ENCODE data around the gene EXOC6B.

EXOC6B gene

GRCh38 chr2:72156872-72157271 lies 669.0 kb downstream of the EXOC6B start:
- TF ChIP-seq REST (IDR thresholded peaks at IDR 0.05; ENCODE audit: low read depth) (no peak), FOXM1 (IDR thresholded peaks at IDR 0.05; ENCODE audit: borderline replicate concordance, low read depth) (no peak), MAX (IDR thresholded peaks at IDR 0.05) (no peak), NFIC (IDR thresholded peaks at IDR 0.05) (no peak), TCF12 (IDR thresholded peaks at IDR 0.05; ENCODE audit: low read depth) (no peak), ZBTB7A (IDR thresholded peaks at IDR 0.05; ENCODE audit: low read depth) (no peak), EP300 (IDR thresholded peaks at IDR 0.05; ENCODE audit: borderline replicate concordance) (no peak)

- TF ChIP-seq RAD21 (IDR thresholded peaks at IDR 0.05; ENCODE audit: low read depth) (no peak), ZBTB7A (IDR thresholded peaks at IDR 0.05; ENCODE audit: low read depth) (no peak), EGR1 (IDR thresholded peaks at IDR 0.05) (no peak), FOXM1 (IDR thresholded peaks at IDR 0.05; ENCODE audit: borderline replicate concordance, low read depth) (no peak), YY1 (IDR thresholded peaks at IDR 0.05; ENCODE audit: low read depth) (no peak), USF1 (IDR thresholded peaks at IDR 0.05) (no peak), EP300 (IDR thresholded peaks at IDR 0.05; ENCODE audit: borderline replicate concordance) (no peak), REST (IDR thresholded peaks at IDR 0.05; ENCODE audit: low read depth) (no peak), CREB1 (IDR thresholded peaks at IDR 0.05; ENCODE audit: low read depth) (no peak), NFIC (IDR thresholded peaks at IDR 0.05) (no peak), MAX (IDR thresholded peaks at IDR 0.05) (no peak), TCF12 (IDR thresholded peaks at IDR 0.05; ENCODE audit: low read depth) (no peak), TAF1 (IDR thresholded peaks at IDR 0.05; ENCODE audit: low read depth) (no peak), CEBPB (IDR thresholded peaks at IDR 0.05) (no peak), TEAD4 (IDR thresholded peaks at IDR 0.05) (no peak)
Measured at GRCh38 chr2:72155737-72156136, 670.1 kb downstream of the EXOC6B start.

- TF ChIP-seq ZBTB7A (IDR thresholded peaks at IDR 0.05; ENCODE audit: low read depth): no peak
- no peak for TF ChIP-seq FOXM1 (IDR thresholded peaks at IDR 0.05; ENCODE audit: borderline replicate concordance, low read depth)
- no peak for TF ChIP-seq USF1 (IDR thresholded peaks at IDR 0.05)
- no peak for TF ChIP-seq MAX (IDR thresholded peaks at IDR 0.05)
- no peak for TF ChIP-seq EP300 (IDR thresholded peaks at IDR 0.05; ENCODE audit: borderline replicate concordance)
- TF ChIP-seq EGR1 (IDR thresholded peaks at IDR 0.05): no peak
- no peak for TF ChIP-seq TAF1 (IDR thresholded peaks at IDR 0.05; ENCODE audit: low read depth)
- no peak for TF ChIP-seq CREB1 (IDR thresholded peaks at IDR 0.05; ENCODE audit: low read depth)
- no peak for TF ChIP-seq YY1 (IDR thresholded peaks at IDR 0.05; ENCODE audit: low read depth)
- TF ChIP-seq TEAD4 (IDR thresholded peaks at IDR 0.05): no peak
- TF ChIP-seq NFIC (IDR thresholded peaks at IDR 0.05): no peak
- no peak for TF ChIP-seq TCF12 (IDR thresholded peaks at IDR 0.05; ENCODE audit: low read depth)
Measured at GRCh38 chr2:72155151-72155550, 670.7 kb downstream of the EXOC6B start.

GRCh38 chr2:72154386-72154975 lies 671.4 kb downstream of the EXOC6B start:
- no peak for TF ChIP-seq CREB1 (IDR thresholded peaks at IDR 0.05; ENCODE audit: low read depth)
- no peak for TF ChIP-seq RAD21 (IDR thresholded peaks at IDR 0.05; ENCODE audit: low read depth)
- no peak for TF ChIP-seq FOXM1 (IDR thresholded peaks at IDR 0.05; ENCODE audit: borderline replicate concordance, low read depth)
- TF ChIP-seq NFIC (IDR thresholded peaks at IDR 0.05): no peak
- TF ChIP-seq CEBPB (IDR thresholded peaks at IDR 0.05): no peak
- no peak for TF ChIP-seq MAX (IDR thresholded peaks at IDR 0.05)
- no peak for TF ChIP-seq EP300 (IDR thresholded peaks at IDR 0.05; ENCODE audit: borderline replicate concordance)
- no peak for TF ChIP-seq TCF12 (IDR thresholded peaks at IDR 0.05; ENCODE audit: low read depth)
- no peak for TF ChIP-seq USF1 (IDR thresholded peaks at IDR 0.05)
- TF ChIP-seq EGR1 (IDR thresholded peaks at IDR 0.05): no peak
- TF ChIP-seq YY1 (IDR thresholded peaks at IDR 0.05; ENCODE audit: low read depth): no peak
- TF ChIP-seq TAF1 (IDR thresholded peaks at IDR 0.05; ENCODE audit: low read depth): no peak
- TF ChIP-seq ZBTB7A (IDR thresholded peaks at IDR 0.05; ENCODE audit: low read depth): no peak
- TF ChIP-seq TEAD4 (IDR thresholded peaks at IDR 0.05): no peak
- no peak for TF ChIP-seq REST (IDR thresholded peaks at IDR 0.05; ENCODE audit: low read depth)
